CD4-positive, alpha-beta T cell treated with Interleukin-21 for 1 hour (primary cell): Measurements from ENCODE around the gene PPM1H.
"Not testable (repeated sequence)": the region's sequence is repeated elsewhere in the genome, so short reads cannot be mapped to it uniquely, and the experiment has no call there.

ENCODE experiments used
- DNase-seq: peaks from one replicate; pipeline ENCODE4 v3.0.0-alpha.2; 2020

Gene PPM1H

GRCh38 chr12:62761658-62762057 lies 173.3 kb downstream of the PPM1H start:
- no peak for DNase-seq

DNA sequence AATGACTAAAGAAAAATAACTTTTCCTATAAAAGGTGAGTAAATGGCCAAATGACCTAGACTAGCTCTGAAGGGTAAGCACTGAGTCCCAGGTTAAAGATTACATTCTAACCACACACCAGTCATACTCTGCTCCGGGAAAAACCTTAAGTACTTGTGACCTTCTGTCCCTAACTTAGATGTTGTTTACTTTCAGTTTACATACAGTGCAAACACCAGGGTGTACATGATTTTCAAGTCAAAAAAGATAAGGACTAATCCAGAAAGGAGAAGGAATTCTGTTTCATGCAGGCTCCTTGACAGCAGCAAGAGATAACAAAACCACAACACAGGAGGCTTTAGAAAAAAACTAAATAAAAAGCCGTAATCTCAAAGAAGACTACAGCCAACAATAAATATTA lies 174.2 kb downstream of the PPM1H start:
- no peak for DNase-seq

GRCh38 chr12:62760341-62760740 lies 174.6 kb downstream of the PPM1H start:
- DNase-seq, result not testable (repeated sequence)

GRCh38 chr12:62758216-62758615 lies 176.7 kb downstream of the PPM1H start:
- DNase-seq, result no peak

DNA sequence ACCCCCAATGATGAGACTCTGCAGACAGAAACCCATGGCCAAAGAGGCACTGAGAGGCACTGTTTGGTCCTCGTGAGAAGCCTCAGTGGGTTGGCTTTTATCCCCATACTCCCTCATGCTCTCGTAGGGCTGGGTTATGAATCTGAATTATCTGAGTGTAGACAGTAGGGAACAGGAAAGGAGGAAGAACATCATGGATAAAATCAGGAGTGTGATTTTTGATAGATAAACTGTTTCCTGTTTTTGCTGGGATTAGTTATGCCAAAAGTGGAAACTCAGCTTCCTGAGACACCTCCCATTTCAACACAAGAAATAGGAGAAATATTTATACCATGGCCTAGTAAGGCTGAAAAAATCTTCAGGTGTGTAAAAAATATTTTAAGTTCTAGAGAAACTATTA lies 177.9 kb downstream of the PPM1H start:
- DNase-seq, result no peak

- DNase-seq, result no peak
These were observed 180.2 kb downstream of the PPM1H start for GRCh38 chr12:62754706-62755105.

DNA sequence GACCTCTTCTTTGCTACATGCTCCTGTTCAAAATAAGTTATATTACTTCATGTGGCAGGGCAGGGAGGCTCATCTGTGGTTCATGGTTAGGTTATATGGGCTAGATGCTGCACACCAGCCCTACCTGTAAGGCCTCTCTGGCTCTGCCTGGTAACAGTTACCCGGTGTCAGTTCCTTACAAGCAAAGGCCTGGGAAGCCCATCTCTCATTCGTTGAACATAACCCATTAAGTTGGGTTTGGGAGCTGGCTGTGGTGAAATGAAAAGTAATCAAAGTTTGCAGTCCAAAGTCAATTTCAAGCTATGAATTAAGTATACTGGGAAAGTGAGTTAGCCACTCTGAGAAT lies 183.2 kb downstream of the PPM1H start:
- no peak for DNase-seq

- no peak for DNase-seq
These were observed 183.8 kb downstream of the PPM1H start for GRCh38 chr12:62750941-62751809.

DNA sequence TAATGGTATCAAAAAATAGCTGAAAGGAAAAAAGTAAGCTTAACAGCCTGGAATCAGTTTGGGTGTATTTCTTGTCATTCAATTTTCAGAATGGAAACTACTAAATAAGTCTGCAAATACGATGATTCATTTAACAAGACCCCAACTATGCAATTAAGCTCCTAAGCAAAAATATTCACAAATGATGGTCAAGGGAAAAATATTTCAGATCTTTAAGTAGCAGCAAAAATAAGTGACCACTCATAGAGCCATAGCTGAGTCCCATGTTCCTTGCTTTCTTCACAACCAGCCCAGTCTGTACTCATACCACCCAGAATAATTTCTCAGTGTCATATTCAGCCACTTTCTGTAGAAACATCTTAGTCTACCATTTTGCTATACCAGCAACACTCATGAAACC lies 185.4 kb downstream of the PPM1H start:
- DNase-seq, result no peak

- no peak for DNase-seq
These were observed 185.9 kb downstream of the PPM1H start for GRCh38 chr12:62748941-62749468.

- no peak for DNase-seq
These were observed 190.4 kb downstream of the PPM1H start for GRCh38 chr12:62744551-62744950.

DNA sequence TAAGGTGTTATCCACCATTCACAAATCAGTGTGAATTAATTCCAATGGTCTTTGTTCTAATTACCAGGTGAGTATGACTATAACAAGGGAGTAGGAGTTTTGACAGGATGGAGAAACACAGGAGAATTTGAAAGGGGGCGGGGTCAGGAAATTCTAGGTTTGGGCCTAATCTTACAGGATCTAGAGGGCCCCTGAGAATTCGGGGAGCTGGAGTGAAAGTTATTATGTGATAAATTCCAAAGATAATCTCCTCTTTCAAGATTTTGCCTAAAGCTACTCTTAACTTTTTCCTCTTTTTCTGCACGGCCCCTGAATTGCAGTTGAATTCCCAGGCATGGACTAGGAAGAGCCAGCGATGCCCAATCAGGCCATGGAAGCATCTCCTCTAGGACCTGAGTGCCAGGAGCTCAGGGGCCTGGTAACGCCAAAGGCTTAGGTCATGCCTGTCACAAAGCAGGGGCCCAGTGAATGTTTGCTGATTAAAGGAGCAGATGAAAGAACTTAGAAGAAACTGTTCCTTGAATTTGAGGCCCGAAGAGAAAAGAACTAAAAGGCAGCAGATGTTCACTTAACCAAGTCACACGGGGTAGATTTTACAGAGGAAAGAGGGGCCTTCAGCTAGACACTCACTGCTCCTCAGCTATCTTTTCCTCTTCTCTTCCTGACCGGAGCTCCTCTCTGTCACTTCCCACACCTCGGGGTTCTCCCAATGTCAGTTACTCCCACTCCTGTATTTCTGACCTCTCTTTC lies 195.5 kb downstream of the PPM1H start:
- no peak for DNase-seq

- no peak for DNase-seq
These were observed 196.3 kb downstream of the PPM1H start for GRCh38 chr12:62738616-62739015.

- no peak for DNase-seq
These were observed 196.8 kb downstream of the PPM1H start for GRCh38 chr12:62738105-62738504.

DNA sequence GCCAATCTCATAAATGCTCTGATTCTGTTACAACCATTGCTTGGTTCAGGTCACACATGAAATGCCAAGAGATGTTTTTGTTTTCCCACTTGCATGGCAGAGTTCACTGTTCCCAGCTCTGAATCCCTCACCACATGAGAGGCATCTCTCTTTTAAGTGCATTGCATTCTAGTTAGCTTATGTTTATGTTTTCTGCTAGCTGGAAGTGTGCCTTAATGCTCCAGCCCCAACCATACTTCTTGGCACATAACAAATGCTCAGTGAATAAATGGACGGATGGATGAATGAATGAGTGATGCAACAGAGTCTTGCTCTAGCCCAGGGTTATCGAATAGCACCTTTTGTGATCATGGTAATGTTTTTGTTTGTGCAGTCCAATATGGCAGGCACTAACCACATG lies 197.3 kb downstream of the PPM1H start:
- no peak for DNase-seq

DNA sequence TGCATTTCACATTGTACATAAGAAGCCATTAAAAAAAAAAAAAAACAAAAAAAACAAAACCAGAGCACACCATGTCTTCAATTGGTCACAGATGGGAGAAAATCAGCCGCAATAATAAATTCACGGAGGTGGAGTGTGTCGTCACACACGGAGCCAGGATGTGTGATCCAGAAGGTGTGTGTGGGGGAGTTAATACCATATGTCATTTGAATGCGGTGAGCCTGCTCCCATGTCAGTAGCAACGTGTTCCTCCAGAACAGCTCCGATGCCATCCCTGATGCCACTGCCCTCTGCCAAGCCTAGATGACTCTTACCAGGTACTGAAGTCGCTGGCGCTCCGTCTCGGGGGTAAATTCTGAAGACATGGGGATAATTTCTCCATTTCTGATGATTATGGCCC lies 197.8 kb downstream of the PPM1H start:
- DNase-seq, result no peak

- DNase-seq, result no peak
These were observed 198.4 kb downstream of the PPM1H start for GRCh38 chr12:62736596-62736995.

- no peak for DNase-seq
These were observed 202.0 kb downstream of the PPM1H start for GRCh38 chr12:62732861-62733427.

- no peak for DNase-seq
These were observed 203.7 kb downstream of the PPM1H start for GRCh38 chr12:62731055-62731820.

- DNase-seq, result no peak
These were observed 204.3 kb downstream of the PPM1H start for GRCh38 chr12:62730649-62731048.

- DNase-seq, result not testable (repeated sequence)
These were observed 205.1 kb downstream of the PPM1H start for GRCh38 chr12:62729579-62730544.

DNA sequence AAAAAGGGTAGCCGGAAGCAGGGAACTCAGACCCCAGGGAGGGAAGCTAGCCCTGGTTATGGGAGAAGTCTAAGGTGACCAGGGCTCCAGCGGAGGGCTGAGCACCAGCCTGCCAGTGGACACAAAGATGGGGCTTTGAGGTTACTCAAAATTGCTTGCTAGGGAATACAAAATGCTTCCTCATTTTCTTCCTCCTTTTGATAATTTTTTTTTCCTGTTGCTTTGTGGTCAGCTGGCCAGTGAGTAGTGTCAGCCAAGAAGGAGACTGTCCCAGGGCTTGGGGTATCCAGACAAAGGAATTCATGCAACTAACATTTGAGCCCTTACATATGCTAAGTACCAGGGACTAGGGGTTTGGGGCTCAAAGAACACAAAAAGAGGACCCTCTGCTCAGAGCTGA lies 206.2 kb downstream of the PPM1H start:
- DNase-seq, result no peak
